Upper lobe of left lung (tissue), 6 donors: ENCODE data around the gene PHF2. TPM values are rescaled to one million over a fixed set of nuclear protein-coding genes. Genes with fewer than 3 reads are reported as not detected.

Experiments
- ATAC-seq, 2 donors: fragments of 200-7000 bp; cut with Tn5 transposase; one replicate each; pipeline ENCODE4 v1.9.1; 2022; ENCODE audit warnings: mild to moderate bottlenecking in 2 of 2, moderate library complexity in 2 of 2; ENCODE audit not compliant: low FRiP score in 2 of 2
- DNase-seq, 2 donors: peaks; one replicate each; pipeline ENCODE4 v3.0.0-alpha.2; 2019 to 2020
- H3K27ac ChIP-seq, 4 donors: fragments of 200-600 bp; sonication (generic); one replicate each; pipeline ENCODE4 v1.5.1; 2016 to 2019
- H3K27me3 ChIP-seq, 4 donors: fragments of 200-600 bp; sonication (generic); one replicate each; pipeline ENCODE4 v1.5.1; 2017 to 2019
- H3K36me3 ChIP-seq, 4 donors: fragments of 200-600 bp; sonication (generic); one replicate each; pipeline ENCODE4 v1.5.1; 2016 to 2019
- H3K4me1 ChIP-seq, 4 donors: fragments of 200-600 bp; sonication (generic); one replicate each; pipeline ENCODE4 v1.5.1; 2018 to 2019
- H3K4me3 ChIP-seq, 4 donors: fragments of 200-600 bp; sonication (generic); one replicate each; pipeline ENCODE4 v1.5.1; 2017 to 2019; ENCODE audit warnings: mild to moderate bottlenecking in 2 of 4, moderate library complexity in 1 of 4
- H3K9me3 ChIP-seq, 4 donors: fragments of 200-600 bp; sonication (generic); one replicate each; pipeline ENCODE4 v1.5.1; 2018 to 2019
- CTCF ChIP-seq, 6 experiments: fragments of 450-650 bp in 4 of 6; fragments of 200-600 bp in 2 of 6; sonication (generic) in 2 of 6; IDR thresholded peaks; one replicate each; pipeline ENCODE4 v1.5.1; 2016 to 2019; ENCODE audit warnings: antibody characterized with exemption in 6 of 6
- EP300 ChIP-seq, 4 donors: sonication (generic); formaldehyde crosslinking; IDR thresholded peaks; one replicate each; pipeline ENCODE4 v1.5.1; 2017; ENCODE audit warnings: antibody characterized with exemption in 4 of 4, control low read depth in 2 of 4
- POLR2A ChIP-seq, 4 donors: fragments of 450-650 bp; IDR thresholded peaks; one replicate each; pipeline ENCODE4 v1.5.1; 2016 to 2017; ENCODE audit warnings: antibody characterized with exemption in 4 of 4, mild to moderate bottlenecking in 2 of 4
- POLR2AphosphoS5 ChIP-seq, 2 donors: sonication (generic); formaldehyde crosslinking; IDR thresholded peaks; one replicate each; pipeline ENCODE4 v1.5.1; 2017; ENCODE audit warnings: antibody characterized with exemption in 2 of 2
- WGBS, 2 donors: methylation state at CpG; one replicate each; pipeline ENCODE4 v1.1.5; 2017 to 2018; 5-methylcytosine and 5-hydroxymethylcytosine counted together
- total RNA-seq, 6 donors: library from RNA; depleted of rRNA in 4 of 6; stranded (reverse); fragments of >200 nt in 4 of 6; gene quantifications; one replicate each; pipeline versions ENCODE4 v1.1.0 to v1.2.1, GENCODE V29; 2016 to 2021
- donor health status: DM: no; HTN: no; CAD: no; lungs with moderate emphysema.
- donor health status: DM: no; HTN: yes; CAD: no; lungs with severe emphysema.

The PHF2 gene
- total RNA-seq, 6 donors from 2014 or later: 33.6 to 41.7 (median 37.9) TPM

GRCh38 chr9:93543117-93543516 is 33.3 kb upstream of the PHF2 start:
- Histone ChIP-seq H3K27ac (no peak overlapping the region), H3K4me3 (no peak overlapping the region), H3K4me1 (no peaks in the 10 kb centered on the region), H3K36me3 (peaks cover 3 to 74% (median 49%) of the 10 kb centered on the region in 4 donors), H3K9me3 (no peaks in the 10 kb centered on the region), H3K27me3 (no peaks in the 10 kb centered on the region)
- DNase-seq: no peak
- TF ChIP-seq CTCF (IDR thresholded peaks at IDR 0.05): no peak
- WGBS, 2 donors: 96 to 98% methylated on average over 9 of the region's 9 CpGs
- ATAC-seq: no peak

GRCh38 chr9:93546356-93546755 is 30.0 kb upstream of the PHF2 start:
- DNase-seq: no peak
- 93 to 95% methylated on average over 11 of the region's 11 CpGs for WGBS, 2 donors

GRCh38 chr9:93549611-93550010 is 26.8 kb upstream of the PHF2 start:
- H3K27ac ChIP-seq: no peak overlapping the region
- whole genome bisulfite sequencing, 2 donors: 72 to 77% methylated on average over 5 of the region's 5 CpGs
- H3K4me1 ChIP-seq: no peaks in the 10 kb centered on the region
- H3K9me3 ChIP-seq: no peaks in the 10 kb centered on the region
- H3K36me3 ChIP-seq: peaks cover 16 to 75% (median 26%) of the 10 kb centered on the region in 4 donors
- DNase-seq (no peak), ATAC-seq (no peak)
- TF ChIP-seq EP300 (IDR thresholded peaks at IDR 0.05) (no peak), POLR2A (IDR thresholded peaks at IDR 0.05) (no peak), CTCF (IDR thresholded peaks at IDR 0.05) (no peak), POLR2AphosphoS5 (IDR thresholded peaks at IDR 0.05) (no peak)
- no peak overlapping the region for H3K4me3 ChIP-seq
- H3K27me3 ChIP-seq: no peaks in the 10 kb centered on the region

More at GRCh38 chr9:93546356-93546755, 30.0 kb upstream of the PHF2 start:
- Histone ChIP-seq H3K4me3 (no peak overlapping the region), H3K4me1 (no peaks in the 10 kb centered on the region), H3K27me3 (no peaks in the 10 kb centered on the region), H3K27ac (no peak overlapping the region), H3K36me3 (peaks cover 13 to 72% (median 40%) of the 10 kb centered on the region in 4 donors), H3K9me3 (no peaks in the 10 kb centered on the region)
- TF ChIP-seq POLR2A (IDR thresholded peaks at IDR 0.05) (no peak), EP300 (IDR thresholded peaks at IDR 0.05) (no peak), CTCF (IDR thresholded peaks at IDR 0.05) (no peak), POLR2AphosphoS5 (IDR thresholded peaks at IDR 0.05) (no peak)
- no peak for ATAC-seq

GRCh38 chr9:93552923-93553322 is 23.5 kb upstream of the PHF2 start:
- no peak for DNase-seq
- no peaks in the 10 kb centered on the region for H3K27me3 ChIP-seq
- H3K27ac ChIP-seq: no peak overlapping the region
- H3K36me3 ChIP-seq: peaks cover 13 to 82% (median 21%) of the 10 kb centered on the region in 4 donors
- H3K9me3 ChIP-seq: no peaks in the 10 kb centered on the region
- H3K4me1 ChIP-seq: no peaks in the 10 kb centered on the region
- no peak overlapping the region for H3K4me3 ChIP-seq
- no peak for ATAC-seq
- TF ChIP-seq POLR2A (IDR thresholded peaks at IDR 0.05) (no peak), CTCF (IDR thresholded peaks at IDR 0.05) (no peak), POLR2AphosphoS5 (IDR thresholded peaks at IDR 0.05) (no peak), EP300 (IDR thresholded peaks at IDR 0.05) (no peak)
- 92 to 100% methylated on average over 1 of the region's 1 CpG for WGBS, 2 donors

- no peaks in the 10 kb centered on the region for H3K27me3 ChIP-seq
- ATAC-seq (no peak), DNase-seq (no peak)
- H3K4me3 ChIP-seq: no peak overlapping the region
- no peaks in the 10 kb centered on the region for H3K4me1 ChIP-seq
- H3K36me3 ChIP-seq: peaks cover 30 to 89% (median 31%) of the 10 kb centered on the region in 4 donors
- WGBS, 2 donors: 81 to 84% methylated on average over 4 of the region's 4 CpGs
- TF ChIP-seq POLR2A (IDR thresholded peaks at IDR 0.05) (no peak), CTCF (IDR thresholded peaks at IDR 0.05) (no peak), EP300 (IDR thresholded peaks at IDR 0.05) (no peak), POLR2AphosphoS5 (IDR thresholded peaks at IDR 0.05) (no peak)
- no peaks in the 10 kb centered on the region for H3K9me3 ChIP-seq
- H3K27ac ChIP-seq: no peak overlapping the region
These were observed 21.0 kb upstream of the PHF2 start for GRCh38 chr9:93555370-93555769.
